ENCODE measurements around the gene KRTAP9-4.

KRTAP9-4 gene

GRCh38 chr17:41298458-41299135 is 49.1 kb downstream of the KRTAP9-4 start:
- Mint-ChIP-seq H3K9me3 (no peaks in the 10 kb centered on the region), H3K36me3 (peaks cover 2% of the 10 kb centered on the region), H3K4me1 (peaks cover 11% of the 10 kb centered on the region), H3K27ac (no peak overlapping the region), H3K4me3 (no peak overlapping the region), H3K27me3 (no peaks in the 10 kb centered on the region)
